H1 (cell line): ENCODE measurements around the gene PDIA5. TPM values are rescaled to one million over a fixed set of nuclear protein-coding genes. Genes with fewer than 3 reads are reported as not detected.

Experiments
- CTCF ChIA-PET: fragments of 300-600 bp; sonication (Branson Sonifier 250); formaldehyde crosslinking; loops from one replicate; lab custom pipeline; 2021; ENCODE audit not compliant: partially characterized antibody; lab: Charles Lee
- POLR2A ChIA-PET: fragments of 300-600 bp; sonication (Branson Sonifier 250); formaldehyde crosslinking; loops from one replicate; lab custom pipeline; 2021; ENCODE audit warnings: inconsistent platforms; ENCODE audit not compliant: partially characterized antibody; lab: Charles Lee
- DNase-seq, 2 experiments: peaks; one replicate each; pipeline versions ENCODE4 v3.0.0 to v3.0.0-alpha.2; 2010 to 2022; ENCODE audit warnings: low spot score in 2 of 2, low read depth in 1 of 2, mixed read lengths in 1 of 2
- FAIRE-seq: peaks from 2 replicates; lab custom pipeline; 2011; peaks lifted over from hg19 to GRCh38; lab: Jason Lieb, UNC
- H2AFZ ChIP-seq: 2 replicates; pipeline ENCODE4 v1.8.1; 2012; ENCODE audit warnings: low read length, inconsistent platforms
- H2AK5ac ChIP-seq: 2 replicates; pipeline ENCODE4 v1.6.1; 2013; ENCODE audit warnings: low read depth, low read length
- H2BK120ac ChIP-seq: replicated peaks from 2 replicates; pipeline ENCODE3; 2013; ENCODE audit warnings: low read depth, low read length, inconsistent platforms
- H2BK12ac ChIP-seq: 2 replicates; pipeline ENCODE4 v1.6.1; 2013; ENCODE audit warnings: low read depth, low read length
- H2BK15ac ChIP-seq: 2 replicates; pipeline ENCODE4 v1.6.1; 2013; ENCODE audit warnings: low read length
- H2BK20ac ChIP-seq: 2 replicates; pipeline ENCODE4 v1.6.1; 2013; ENCODE audit warnings: low read length
- H2BK5ac ChIP-seq: 2 replicates; pipeline ENCODE4 v1.6.1; 2013; ENCODE audit warnings: low read depth, low read length
- H3K14ac ChIP-seq: 2 replicates; pipeline ENCODE4 v1.6.1; 2013; ENCODE audit warnings: inconsistent platforms; ENCODE audit not compliant: insufficient read length
- H3K18ac ChIP-seq: 2 replicates; pipeline ENCODE4 v1.6.1; 2013; ENCODE audit warnings: low read length; ENCODE audit errors: extremely low read depth
- H3K23ac ChIP-seq: 2 replicates; pipeline ENCODE4 v1.6.1; 2013; ENCODE audit warnings: inconsistent platforms; ENCODE audit not compliant: insufficient read length
- H3K23me2 ChIP-seq: 2 replicates; pipeline ENCODE4 v1.6.1; 2013; ENCODE audit warnings: low read depth, low read length
- H3K27ac ChIP-seq: 2 replicates; pipeline ENCODE4 v1.6.1; 2011; ENCODE audit warnings: low read depth, low read length, inconsistent platforms
- H3K27me3 ChIP-seq, 4 experiments: replicated peaks in 1 of 4; 1 replicate in 1 of 4; 2 replicates in 3 of 4; pipeline versions ENCODE4 v1.6.1 to v1.8.1; 2011 to 2013; ENCODE audit warnings: low read length in 3 of 4, mild to moderate bottlenecking in 3 of 4, inconsistent platforms in 2 of 4, mixed read lengths in 2 of 4, moderate library complexity in 1 of 4; ENCODE audit not compliant: control insufficient read depth in 3 of 4, insufficient read depth in 3 of 4; ENCODE audit errors: extremely low read depth in 1 of 4
- H3K36me3 ChIP-seq, 4 experiments: 2 replicates each; pipeline versions ENCODE4 v1.6.1 to v1.8.1; 2011 to 2013; ENCODE audit warnings: mild to moderate bottlenecking in 4 of 4, low read length in 3 of 4, moderate library complexity in 2 of 4, control low read depth in 1 of 4, inconsistent platforms in 1 of 4; ENCODE audit not compliant: insufficient read depth in 4 of 4, control insufficient read depth in 2 of 4
- H3K4ac ChIP-seq: replicated peaks from 2 replicates; pipeline ENCODE3; 2013; ENCODE audit warnings: low read length, low read depth, mixed read lengths, inconsistent platforms; ENCODE audit not compliant: insufficient read length
- H3K4me1 ChIP-seq, 4 experiments: replicated peaks in 1 of 4; 1 replicate in 1 of 4; 2 replicates in 3 of 4; pipeline versions ENCODE4 v1.6.1 to v1.8.1; 2011 to 2013; ENCODE audit warnings: low read length in 3 of 4, inconsistent platforms in 2 of 4, mixed read lengths in 1 of 4; ENCODE audit not compliant: insufficient read depth in 4 of 4, control insufficient read depth in 3 of 4
- H3K4me2 ChIP-seq, 2 experiments: 2 replicates each; pipeline versions ENCODE4 v1.6.1 to v1.8.1; 2011 to 2013; ENCODE audit warnings: low read depth in 2 of 2, low read length in 2 of 2, control low read depth in 1 of 2, inconsistent platforms in 1 of 2, mild to moderate bottlenecking in 1 of 2; ENCODE audit not compliant: insufficient read depth in 1 of 2
- H3K4me3 ChIP-seq, 4 experiments: fragments of 200-600, 300-600 bp in 1 of 4; sonication (generic), shearing (Covaris generic), sonication (Bioruptor Twin) in 1 of 4; 2 replicates each; pipeline versions ENCODE4 v1.5.1 to v1.8.1; 2011 to 2016; ENCODE audit warnings: low read length in 4 of 4, low read depth in 3 of 4, control low read depth in 2 of 4, inconsistent platforms in 2 of 4, mild to moderate bottlenecking in 2 of 4, mixed read lengths in 1 of 4, moderate library complexity in 1 of 4; ENCODE audit not compliant: insufficient read depth in 2 of 4; ENCODE audit errors: extremely low read depth in 1 of 4
- H3K56ac ChIP-seq: replicated peaks from 2 replicates; pipeline ENCODE3; 2013; ENCODE audit warnings: low read depth, mild to moderate bottlenecking, mixed read lengths, low read length, inconsistent platforms; ENCODE audit not compliant: insufficient read length
- H3K79me1 ChIP-seq: 2 replicates; pipeline ENCODE4 v1.6.1; 2013; ENCODE audit warnings: low read depth, low read length, control low read depth
- H3K79me2 ChIP-seq, 2 experiments: 2 replicates each; pipeline versions ENCODE4 v1.6.1 to v1.8.1; 2012 to 2013; ENCODE audit warnings: low read length in 2 of 2, mild to moderate bottlenecking in 2 of 2, inconsistent platforms in 1 of 2; ENCODE audit not compliant: insufficient read depth in 2 of 2, control insufficient read depth in 1 of 2
- H3K9ac ChIP-seq, 4 experiments: replicated peaks in 1 of 4; 1 replicate in 1 of 4; 2 replicates in 3 of 4; pipeline versions ENCODE4 v1.6.1 to v1.8.1; 2011 to 2013; ENCODE audit warnings: low read depth in 3 of 4, low read length in 3 of 4, control low read depth in 2 of 4, mild to moderate bottlenecking in 2 of 4, moderate library complexity in 2 of 4, inconsistent platforms in 1 of 4; ENCODE audit errors: extremely low read depth in 1 of 4
- H3K9me3 ChIP-seq, 2 experiments: 2 replicates each; pipeline versions ENCODE4 v1.6.1 to v1.8.1; 2012 to 2013; ENCODE audit warnings: mild to moderate bottlenecking in 2 of 2, moderate library complexity in 2 of 2, control low read depth in 1 of 2, inconsistent platforms in 1 of 2, low read depth in 1 of 2, low read length in 1 of 2, mixed read lengths in 1 of 2; ENCODE audit not compliant: insufficient read depth in 2 of 2
- H4K20me1 ChIP-seq, 2 experiments: replicated peaks in 1 of 2; 2 replicates each; pipeline versions ENCODE3 to v1.8.1; 2011 to 2013; ENCODE audit warnings: inconsistent platforms in 2 of 2, low read length in 2 of 2, mild to moderate bottlenecking in 1 of 2; ENCODE audit not compliant: insufficient read depth in 2 of 2, control insufficient read depth in 1 of 2
- H4K5ac ChIP-seq: 2 replicates; pipeline ENCODE4 v1.6.1; 2013; ENCODE audit warnings: low read length, low read depth, mixed read lengths, inconsistent platforms; ENCODE audit not compliant: insufficient read length
- H4K8ac ChIP-seq: 2 replicates; pipeline ENCODE4 v1.8.0; 2013; ENCODE audit warnings: mild to moderate bottlenecking, moderate library complexity, low read length, inconsistent platforms; ENCODE audit not compliant: insufficient read depth; ENCODE audit errors: extremely low read depth
- H4K91ac ChIP-seq: replicated peaks from 2 replicates; pipeline ENCODE3; 2013; ENCODE audit warnings: low read length, mixed read lengths, inconsistent platforms; ENCODE audit not compliant: insufficient read length
- ASH2L ChIP-seq: fragments of 200-600, 300-600 bp; sonication (generic); IDR thresholded peaks from one replicate; pipeline ENCODE4 v1.7.1; 2017; ENCODE audit warnings: low read length
- BACH1 ChIP-seq: IDR thresholded peaks from 2 replicates; pipeline ENCODE4 v1.6.1; 2012; ENCODE audit warnings: low read length, improper control_type of control experiment
- CHD2 ChIP-seq: IDR thresholded peaks from 2 replicates; pipeline ENCODE4 v1.6.1; 2012; ENCODE audit warnings: low read length, improper control_type of control experiment
- CREB1 ChIP-seq: IDR thresholded peaks from 2 replicates; pipeline ENCODE4 v1.6.1; 2012; ENCODE audit warnings: inconsistent platforms
- KDM5A ChIP-seq: fragments of 200-600 bp; IDR thresholded peaks from 2 replicates; pipeline ENCODE4 v1.7.1; 2012; ENCODE audit warnings: mild to moderate bottlenecking, low read length, inconsistent platforms, mixed read lengths
- SIX5 ChIP-seq: IDR thresholded peaks from 2 replicates; pipeline ENCODE4 v1.6.1; 2011; ENCODE audit warnings: mild to moderate bottlenecking, low read depth, low read length
- TEAD4 ChIP-seq: IDR thresholded peaks from 2 replicates; pipeline ENCODE4 v1.6.1; 2012; ENCODE audit warnings: low read depth, low read length, inconsistent platforms, mixed read lengths
- WGBS, 2 experiments: shearing (Covaris generic) in 1 of 2; methylation state at CpG; one replicate each; pipeline versions ENCODE4 v1.1.6 to v1.1.7; 2013 to 2015; ENCODE audit warnings: low lambda C conversion rate in 2 of 2, mixed read lengths in 2 of 2, inconsistent platforms in 1 of 2, low coverage in 1 of 2, missing lambda C conversion rate in 1 of 2; ENCODE audit not compliant: insufficient replicate concordance in 2 of 2, insufficient coverage in 1 of 2, insufficient read length in 1 of 2; ENCODE audit errors: extremely low coverage in 1 of 2, missing lambda C conversion rate in 1 of 2; 5-methylcytosine and 5-hydroxymethylcytosine counted together
- polyA plus RNA-seq, 7 experiments: library from polyadenylated mRNA; depleted of rRNA in 3 of 7; stranded (reverse) in 5 of 7; unstranded in 2 of 7; fragments of >200 nt in 5 of 7; fragments of 200-250 nt in 2 of 7; gene quantifications; 1 replicate in 5 of 7; 2 replicates in 1 of 7; 4 replicates in 1 of 7; pipeline versions ENCODE4 v1.2.1 to v1.2.3, GENCODE V29; 2011 to 2013; ENCODE audit warnings: missing spikeins in 2 of 7, mixed read lengths in 2 of 7
- total RNA-seq: library from RNA; stranded (reverse); fragmentation: NEBNext Ultra II Directional; extraction: Animal tissue kit (Norgen Biotek cat#: 25700); gene quantifications from 2 replicates; pipeline ENCODE4 v1.2.1, GENCODE V29; 2021
- TF ChIP-seq, protein P1 (sequence below): IDR thresholded peaks from 2 replicates; pipeline ENCODE4 v1.6.1; 2012; ENCODE audit warnings: inconsistent platforms

Gene PDIA5
- total and polyA plus RNA-seq, 2 of the 8 experiments (the other 6 are each of a cell fraction or from before 2014, with no cell fraction given), result 18.2 to 32.8 TPM

DNA sequence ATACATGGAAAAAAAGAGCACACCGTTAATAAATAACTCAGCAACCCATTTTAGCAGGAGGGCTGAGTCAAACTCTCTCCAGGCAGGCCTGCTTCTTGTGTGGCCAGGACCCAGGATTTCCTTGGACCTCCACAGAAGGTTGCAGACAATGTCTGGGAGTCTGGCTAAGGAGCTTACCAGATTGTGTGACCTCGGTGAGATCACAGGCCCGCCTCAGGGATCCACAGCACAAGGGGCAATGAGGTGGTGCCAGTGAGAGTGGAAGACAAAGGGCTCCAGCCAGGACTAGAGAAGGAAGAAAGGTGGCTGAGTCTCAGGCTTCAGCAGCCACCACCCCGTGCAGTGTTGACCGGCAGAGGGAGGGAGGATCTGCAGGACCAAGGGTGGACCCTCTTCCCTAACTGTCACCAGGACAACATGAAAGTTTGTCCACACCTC lies 102.7 kb downstream of the PDIA5 start:
- Histone ChIP-seq H3K4ac (no peak overlapping the region), H4K91ac (no peak overlapping the region), H3K27me3 (no peaks in the 10 kb centered on the region), H4K5ac (no peak overlapping the region), H3K79me1 (no peaks in the 10 kb centered on the region), H4K20me1 (no peaks in the 10 kb centered on the region), H2BK120ac (no peak overlapping the region), H3K4me2 (no peak overlapping the region), H3K14ac (no peak overlapping the region), H2BK20ac (no peak overlapping the region), H4K8ac (no peak overlapping the region), H3K56ac (no peak overlapping the region), H2AK5ac (no peak overlapping the region), H3K27ac (no peak overlapping the region), H3K9ac (no peak overlapping the region), H3K23ac (no peak overlapping the region), H3K36me3 (peaks cover 0 to 10% (median 4%) of the 10 kb centered on the region in 4 experiments; a peak in 3 of 8 replicates), H3K4me3 (no peak overlapping the region), H3K4me1 (no peaks in the 10 kb centered on the region), H2BK5ac (no peak overlapping the region), H3K79me2 (no peaks in the 10 kb centered on the region), H2BK12ac (no peak overlapping the region), H3K9me3 (peaks cover 0 to 2% of the 10 kb centered on the region in 2 experiments; a peak in 1 of 4 replicates), H3K23me2 (no peaks in the 10 kb centered on the region), H2AFZ (no peak overlapping the region), H3K18ac (no peak overlapping the region), H2BK15ac (no peak overlapping the region)
- CTCF ChIA-PET, result interaction anchor here (1.0 to 1.2 kb wide), 2 partner anchors 10 to 17 kb away, joined by 3 to 4 read pairs; no protein-coding TSS in a partner anchor
- 90% methylated on average over 5 of the region's 5 CpGs; no CpG with 5 or more reads in 1 of the 2 experiments for WGBS, 2 experiments
- FAIRE-seq, result no peak
- POLR2A ChIA-PET, result no interaction called here
- peak in 1 of 2 experiments; percentile 42 for DNase-seq
- TF ChIP-seq ASH2L, result no peak
- TF ChIP-seq, protein P1, sequence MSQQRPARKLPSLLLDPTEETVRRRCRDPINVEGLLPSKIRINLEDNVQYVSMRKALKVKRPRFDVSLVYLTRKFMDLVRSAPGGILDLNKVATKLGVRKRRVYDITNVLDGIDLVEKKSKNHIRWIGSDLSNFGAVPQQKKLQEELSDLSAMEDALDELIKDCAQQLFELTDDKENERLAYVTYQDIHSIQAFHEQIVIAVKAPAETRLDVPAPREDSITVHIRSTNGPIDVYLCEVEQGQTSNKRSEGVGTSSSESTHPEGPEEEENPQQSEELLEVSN, result no peak
- TF ChIP-seq CHD2, result no peak
- TF ChIP-seq CREB1, result no peak
- no peak for TF ChIP-seq TEAD4
- no peak for TF ChIP-seq BACH1
- TF ChIP-seq SIX5, result no peak
- TF ChIP-seq KDM5A, result no peak
